Neural progenitor cell (in vitro differentiated cells): Measurements from ENCODE around the gene SCT. TPM values are rescaled to one million over a fixed set of nuclear protein-coding genes. Genes with fewer than 3 reads are reported as not detected.

ENCODE experiments used
- DNase-seq: peaks from one replicate; pipeline ENCODE4 v3.0.0-alpha.2; 2016; ENCODE audit warnings: low spot score
- H2AFZ ChIP-seq: fragments of 200-600 bp; sonication (generic); replicated peaks from 2 replicates; pipeline ENCODE4 v1.6.1; 2016; ENCODE audit warnings: antibody characterized with exemption
- H3F3A ChIP-seq: fragments of 200-600 bp; sonication (generic); 2 replicates; pipeline ENCODE4 v1.6.1; 2016; ENCODE audit warnings: antibody characterized with exemption, low read depth
- H3K27ac ChIP-seq: fragments of 200-600 bp; sonication (generic); 2 replicates; pipeline ENCODE4 v1.5.1; 2016; ENCODE audit warnings: mild to moderate bottlenecking
- H3K27me3 ChIP-seq: fragments of 200-600 bp; sonication (generic); 2 replicates; pipeline ENCODE4 v1.6.1; 2016; ENCODE audit warnings: mild to moderate bottlenecking, moderate library complexity
- H3K36me3 ChIP-seq: fragments of 200-600 bp; sonication (generic); 2 replicates; pipeline ENCODE4 v1.5.1; 2016
- H3K4me1 ChIP-seq: fragments of 200-600 bp; sonication (generic); 2 replicates; pipeline ENCODE4 v1.6.1; 2016; ENCODE audit warnings: mixed run types
- H3K4me2 ChIP-seq: fragments of 200-600 bp; sonication (generic); 2 replicates; pipeline ENCODE4 v1.6.1; 2016
- H3K4me3 ChIP-seq: fragments of 200-600 bp; sonication (generic); 2 replicates; pipeline ENCODE4 v1.5.1; 2016
- H3K79me2 ChIP-seq: fragments of 200-600 bp; sonication (generic); 2 replicates; pipeline ENCODE4 v1.6.1; 2016; ENCODE audit warnings: low read depth
- H3K9ac ChIP-seq: fragments of 200-600 bp; sonication (generic); 2 replicates; pipeline ENCODE4 v1.6.1; 2016
- H3K9me3 ChIP-seq: fragments of 200-600 bp; sonication (generic); 2 replicates; pipeline ENCODE4 v1.5.1; 2016; ENCODE audit warnings: low read depth
- H4K20me1 ChIP-seq: fragments of 200-600 bp; sonication (generic); 2 replicates; pipeline ENCODE4 v1.6.1; 2016; ENCODE audit warnings: low read depth
- H3K27ac Mint-ChIP-seq: 3 replicates; pipeline ENCODE4 v1.8.0; 2021; ENCODE audit warnings: mixed read lengths
- H3K27me3 Mint-ChIP-seq: 2 replicates; pipeline ENCODE4 v1.8.0; 2022; ENCODE audit warnings: low read depth, mild to moderate bottlenecking, inconsistent platforms, moderate library complexity, mixed read lengths; ENCODE audit not compliant: insufficient read depth
- H3K36me3 Mint-ChIP-seq: 3 replicates; pipeline ENCODE4 v1.8.0; 2021; ENCODE audit warnings: mixed read lengths
- H3K4me1 Mint-ChIP-seq: 3 replicates; pipeline ENCODE4 v1.8.0; 2021; ENCODE audit warnings: mixed read lengths
- H3K4me3 Mint-ChIP-seq: 3 replicates; pipeline ENCODE4 v1.8.0; 2021; ENCODE audit warnings: mild to moderate bottlenecking, moderate library complexity, mixed read lengths
- H3K9me3 Mint-ChIP-seq: 3 replicates; pipeline ENCODE4 v1.8.0; 2020; ENCODE audit warnings: mixed read lengths
- CTCF ChIP-seq: fragments of 200-600 bp; sonication (generic); IDR thresholded peaks from 2 replicates; pipeline ENCODE4 v1.5.1; 2017; ENCODE audit warnings: antibody characterized with exemption, mild to moderate bottlenecking
- EZH2 ChIP-seq: fragments of 200-600 bp; sonication (generic); IDR thresholded peaks from 2 replicates; pipeline ENCODE4 v1.6.1; 2017; ENCODE audit warnings: antibody characterized with exemption, mild to moderate bottlenecking, moderate library complexity
- EZH2phosphoT487 ChIP-seq: fragments of 200-600 bp; sonication (generic); IDR thresholded peaks from 2 replicates; pipeline ENCODE4 v1.6.1; 2017; ENCODE audit warnings: antibody characterized with exemption
- total RNA-seq: library from RNA; depleted of rRNA; stranded (reverse); fragments of >200 nt; gene quantifications from 2 replicates; pipeline ENCODE4 v1.2.3, GENCODE V29; 2015; ENCODE audit warnings: low replicate concordance

Gene SCT
- total RNA-seq, 1 donor from 2014 or later: not detected

GRCh38 chr11:577611-577894, 49.4 kb downstream of the SCT start:
- Histone ChIP-seq H3K36me3 (no peaks in the 10 kb centered on the region), H3K79me2 (peaks cover 62% of the 10 kb centered on the region), H3F3A (peaks cover 26% of the 10 kb centered on the region), H3K4me3 (peak overlapping the region; percentile 93), H3K4me1 (peaks cover 20% of the 10 kb centered on the region), H3K4me2 (peak overlapping the region; percentile 100), H4K20me1 (peaks cover 66% of the 10 kb centered on the region), H3K9me3 (no peaks in the 10 kb centered on the region), H3K9ac (peak overlapping the region; percentile 98), H3K27me3 (peaks cover 15% of the 10 kb centered on the region), H2AFZ (no peak overlapping the region), H3K27ac (no peak overlapping the region)
- H3K27ac Mint-ChIP-seq: peak overlapping the region; percentile 96
- H3K4me3 Mint-ChIP-seq: peak overlapping the region; percentile 95
- H3K27me3 Mint-ChIP-seq: peaks cover 6% of the 10 kb centered on the region
- H3K9me3 Mint-ChIP-seq: no peaks in the 10 kb centered on the region
- no peak for DNase-seq
- peaks cover 10% of the 10 kb centered on the region for H3K36me3 Mint-ChIP-seq
- TF ChIP-seq CTCF (no peak), EZH2phosphoT487 (no peak), EZH2 (no peak)
- peaks cover 37% of the 10 kb centered on the region for H3K4me1 Mint-ChIP-seq

- peaks cover 30% of the 10 kb centered on the region for H3F3A ChIP-seq
- peaks cover 62% of the 10 kb centered on the region for H4K20me1 ChIP-seq
- peaks cover 20% of the 10 kb centered on the region for H3K4me1 ChIP-seq
- no peak overlapping the region for H2AFZ ChIP-seq
- H3K4me3 ChIP-seq: peak overlapping the region; percentile 93
- no peaks in the 10 kb centered on the region for H3K36me3 ChIP-seq
- H3K4me1 Mint-ChIP-seq: peaks cover 37% of the 10 kb centered on the region
- H3K4me2 ChIP-seq: peak overlapping the region; percentile 100
- no peaks in the 10 kb centered on the region for H3K9me3 ChIP-seq
- no peak for TF ChIP-seq EZH2
- no peak for TF ChIP-seq CTCF
- TF ChIP-seq EZH2phosphoT487: no peak
- H3K27ac Mint-ChIP-seq: peak overlapping the region; percentile 96
- peaks cover 57% of the 10 kb centered on the region for H3K79me2 ChIP-seq
- peaks cover 15% of the 10 kb centered on the region for H3K27me3 ChIP-seq
- DNase-seq: no peak
- H3K9me3 Mint-ChIP-seq: no peaks in the 10 kb centered on the region
- H3K4me3 Mint-ChIP-seq: peak overlapping the region; percentile 95
- H3K9ac ChIP-seq: peak overlapping the region; percentile 98
- H3K27ac ChIP-seq: no peak overlapping the region
- peaks cover 9% of the 10 kb centered on the region for H3K36me3 Mint-ChIP-seq
- peaks cover 6% of the 10 kb centered on the region for H3K27me3 Mint-ChIP-seq
These were observed 50.0 kb downstream of the SCT start for GRCh38 chr11:576811-577610.

Other genes with a start within 250 kb of the SCT start
- gene PKP3, start 233.0 kb downstream of the SCT start, total RNA-seq: 6.5 and 8.5 TPM in 2 replicates
- gene SIGIRR, start 212.2 kb downstream of the SCT start, total RNA-seq: 5.4 and 8.4 TPM in 2 replicates
- gene ANO9, start 185.2 kb downstream of the SCT start, total RNA-seq: 1.3 and 4.7 TPM in 2 replicates
- gene PTDSS2, start 176.9 kb downstream of the SCT start, total RNA-seq: 24.7 and 44.2 TPM in 2 replicates
- 10.5 and 44.8 TPM in 2 replicates for gene RNH1, start 119.9 kb downstream of the SCT start, total RNA-seq
- 21.2 and 32.3 TPM in 2 replicates for gene HRAS, start 91.6 kb downstream of the SCT start, total RNA-seq
- 0.45 and 1.4 TPM in 2 replicates for gene LRRC56, start 89.7 kb downstream of the SCT start, total RNA-seq
- gene LMNTD2, start 66.4 kb downstream of the SCT start, total RNA-seq: 1.1 and 2.5 TPM in 2 replicates
- gene RASSF7, start 66.2 kb downstream of the SCT start, total RNA-seq: 12.8 and 48.3 TPM in 2 replicates
- gene PHRF1, start 50.7 kb downstream of the SCT start, total RNA-seq: 9.8 and 43.6 TPM in 2 replicates
- gene IRF7, start 11.2 kb downstream of the SCT start, total RNA-seq: 4.3 and 18.4 TPM in 2 replicates
- not detected in 2 replicates for gene CDHR5, start 2.2 kb downstream of the SCT start, total RNA-seq
- gene DRD4, start 10.1 kb upstream of the SCT start, total RNA-seq: 0.97 and 6.6 TPM in 2 replicates
- gene DEAF1, start 68.0 kb upstream of the SCT start, total RNA-seq: 38.4 and 66.4 TPM in 2 replicates
- 38.7 and 42.7 TPM in 2 replicates for gene TMEM80, start 68.6 kb upstream of the SCT start, total RNA-seq
- 3.3 and 11.0 TPM in 2 replicates for gene EPS8L2, start 79.0 kb upstream of the SCT start, total RNA-seq
- 101 and 114 TPM in 2 replicates for gene TALDO1, start 120.3 kb upstream of the SCT start, total RNA-seq
- gene GATD1, start 150.3 kb upstream of the SCT start, total RNA-seq: 24.1 and 52.9 TPM in 2 replicates
- 0.94 and 1.9 TPM in 2 replicates for gene CEND1, start 162.9 kb upstream of the SCT start, total RNA-seq
- 11.0 and 38.4 TPM in 2 replicates for gene SLC25A22, start 171.1 kb upstream of the SCT start, total RNA-seq
- 4.8 and 34.6 TPM in 2 replicates for gene PIDD1, start 178.1 kb upstream of the SCT start, total RNA-seq
- gene RPLP2, start 182.8 kb upstream of the SCT start, total RNA-seq: 418 and 629 TPM in 2 replicates
- 2.6 and 20.9 TPM in 2 replicates for gene PNPLA2, start 191.7 kb upstream of the SCT start, total RNA-seq
- 3.9 and 11.6 TPM in 2 replicates for gene CRACR2B, start 200.7 kb upstream of the SCT start, total RNA-seq
- 37.4 and 82.2 TPM in 2 replicates for gene CD151, start 205.8 kb upstream of the SCT start, total RNA-seq
- 12.9 and 27.5 TPM in 2 replicates for gene POLR2L, start 215.3 kb upstream of the SCT start, total RNA-seq
- 19.6 and 58.2 TPM in 2 replicates for gene TSPAN4, start 215.7 kb upstream of the SCT start, total RNA-seq